Transverse colon (tissue), 4 donors: ENCODE results near the gene C19orf25. TPM values are rescaled to one million over a fixed set of nuclear protein-coding genes. Genes with fewer than 3 reads are reported as not detected.

Experiments used
- DNase-seq: peaks from one replicate; pipeline ENCODE4 v3.0.0-alpha.2; 2019
- H3K27ac ChIP-seq, 4 donors: fragments of 200-600 bp; sonication (generic); 2 replicates each; pipeline ENCODE4 v1.5.1; 2016 to 2018; ENCODE audit warnings: inconsistent platforms in 4 of 4
- H3K27me3 ChIP-seq: fragments of 200-600 bp; sonication (generic); 2 replicates; pipeline ENCODE4 v1.5.1; 2017; ENCODE audit warnings: inconsistent platforms
- H3K36me3 ChIP-seq, 4 donors: fragments of 200-600 bp; sonication (generic); 2 replicates each; pipeline ENCODE4 v1.5.1; 2017 to 2019; ENCODE audit warnings: inconsistent platforms in 4 of 4
- H3K4me1 ChIP-seq, 4 donors: fragments of 200-600 bp; sonication (generic); 2 replicates each; pipeline ENCODE4 v1.5.1; 2017 to 2020; ENCODE audit warnings: inconsistent platforms in 4 of 4
- H3K4me3 ChIP-seq, 4 donors: fragments of 200-600 bp; sonication (generic); 1 replicate in 1 of 4; 2 replicates in 3 of 4; pipeline versions ENCODE4 v1.5.1 to v1.6.1; 2017 to 2019; ENCODE audit warnings: inconsistent platforms in 4 of 4
- H3K9me3 ChIP-seq, 2 donors: fragments of 200-600 bp; sonication (generic); 2 replicates each; pipeline ENCODE4 v1.5.1; 2017 to 2019; ENCODE audit warnings: inconsistent platforms in 2 of 2
- EP300 ChIP-seq: sonication (generic); formaldehyde crosslinking; IDR thresholded peaks from one replicate; pipeline ENCODE4 v1.6.1; 2017; ENCODE audit warnings: antibody characterized with exemption, low read depth
- POLR2A ChIP-seq: fragments of 450-650 bp; IDR thresholded peaks from one replicate; pipeline ENCODE4 v1.6.1; 2016; ENCODE audit warnings: antibody characterized with exemption, mild to moderate bottlenecking, moderate library complexity
- POLR2AphosphoS5 ChIP-seq, 3 donors: sonication (generic); formaldehyde crosslinking; IDR thresholded peaks; one replicate each; pipeline ENCODE4 v1.6.1; 2016; ENCODE audit warnings: antibody characterized with exemption in 3 of 3
- WGBS, 2 donors: methylation state at CpG; one replicate each; pipeline ENCODE4 v1.1.5; 2018; ENCODE audit warnings: low coverage in 1 of 2; 5-methylcytosine and 5-hydroxymethylcytosine counted together
- in situ Hi-C, 4 donors: fragments of 200-750 bp; cut with MboI; loops; one replicate each; pipeline versions ENCODE4 v1.15.0 to v1.15.1; 2017; ENCODE audit warnings: low sequenced_read_pairs in 3 of 4, low pct_ligation_motif_present in 1 of 4, low pct_unique_long_range_greater_than_20kb in 1 of 4
- intact Hi-C: fragments of 100-400 bp; cut with DNase I; formaldehyde crosslinking; loops from one replicate; pipeline ENCODE4 v1.15.1; 2023; ENCODE audit warnings: low total_unique reads
- total RNA-seq, 4 donors: library from RNA; depleted of rRNA; stranded (reverse); fragments of >200 nt; gene quantifications; one replicate each; pipeline ENCODE4 v1.1.0, GENCODE V29; 2016
- TF ChIP-seq, protein P1 (sequence below), 5 experiments: fragments of 200-600 bp in 3 of 5; fragments of 450-650 bp in 2 of 5; sonication (generic) in 3 of 5; IDR thresholded peaks; 1 replicate in 2 of 5; 2 replicates in 3 of 5; pipeline ENCODE4 v1.5.1; 2016 to 2017; ENCODE audit warnings: antibody characterized with exemption in 5 of 5, inconsistent platforms in 3 of 5, mild to moderate bottlenecking in 2 of 5, moderate library complexity in 1 of 5

The C19orf25 gene
- 10 to 100 TPM; 36.2 to 89.2 (median 46.0) TPM for total RNA-seq

DNA sequence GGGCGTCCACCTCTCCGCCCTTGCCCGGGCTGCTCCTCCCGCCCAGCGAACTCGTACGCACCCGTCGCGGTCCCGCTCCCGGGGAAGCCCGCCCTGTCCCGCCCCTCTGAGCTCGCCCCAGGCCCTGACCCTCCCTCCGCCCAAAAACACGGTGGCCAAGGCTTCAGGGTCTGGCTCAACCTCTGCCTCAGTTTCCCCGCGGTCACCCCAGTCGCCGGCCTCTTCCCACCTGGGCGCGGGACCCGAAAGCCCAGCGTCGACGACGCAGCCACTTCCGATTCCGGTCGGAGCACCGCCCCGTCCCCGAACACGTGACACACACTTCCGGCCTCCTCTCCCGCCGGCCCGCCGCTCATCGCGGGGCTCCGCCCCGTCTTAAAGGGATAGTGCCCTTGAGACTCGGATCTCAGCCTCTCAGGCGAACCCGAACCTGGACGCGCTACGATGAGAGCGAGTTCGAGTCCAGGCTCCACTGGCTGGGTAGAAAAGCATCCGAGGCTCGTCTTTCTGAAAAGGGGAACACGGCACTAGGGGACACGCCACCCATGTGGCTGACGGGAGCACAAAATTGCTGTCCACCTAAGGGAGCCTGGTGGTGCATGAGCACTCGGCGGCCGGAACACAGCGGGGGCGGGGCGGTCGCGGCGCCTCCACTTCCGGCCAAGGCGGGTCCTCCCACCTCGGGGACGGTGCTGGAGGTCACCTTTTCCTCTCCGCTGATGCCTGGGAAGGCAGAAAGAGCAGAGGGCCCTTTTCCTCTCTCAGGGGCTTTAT is at the start of gene C19orf25:
TSS of gene C19orf25 (minus strand) at position 282 of the 774 bp plus-strand sequence. CDS start 312 bp downstream, outside the sequence.
- TF ChIP-seq, protein P1, sequence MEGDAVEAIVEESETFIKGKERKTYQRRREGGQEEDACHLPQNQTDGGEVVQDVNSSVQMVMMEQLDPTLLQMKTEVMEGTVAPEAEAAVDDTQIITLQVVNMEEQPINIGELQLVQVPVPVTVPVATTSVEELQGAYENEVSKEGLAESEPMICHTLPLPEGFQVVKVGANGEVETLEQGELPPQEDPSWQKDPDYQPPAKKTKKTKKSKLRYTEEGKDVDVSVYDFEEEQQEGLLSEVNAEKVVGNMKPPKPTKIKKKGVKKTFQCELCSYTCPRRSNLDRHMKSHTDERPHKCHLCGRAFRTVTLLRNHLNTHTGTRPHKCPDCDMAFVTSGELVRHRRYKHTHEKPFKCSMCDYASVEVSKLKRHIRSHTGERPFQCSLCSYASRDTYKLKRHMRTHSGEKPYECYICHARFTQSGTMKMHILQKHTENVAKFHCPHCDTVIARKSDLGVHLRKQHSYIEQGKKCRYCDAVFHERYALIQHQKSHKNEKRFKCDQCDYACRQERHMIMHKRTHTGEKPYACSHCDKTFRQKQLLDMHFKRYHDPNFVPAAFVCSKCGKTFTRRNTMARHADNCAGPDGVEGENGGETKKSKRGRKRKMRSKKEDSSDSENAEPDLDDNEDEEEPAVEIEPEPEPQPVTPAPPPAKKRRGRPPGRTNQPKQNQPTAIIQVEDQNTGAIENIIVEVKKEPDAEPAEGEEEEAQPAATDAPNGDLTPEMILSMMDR (IDR thresholded peaks at IDR 0.05), result peak in 2 of 5 experiments; percentile 9 to 14
- peak; percentile 82 for TF ChIP-seq POLR2A
- TF ChIP-seq POLR2AphosphoS5 (IDR thresholded peaks at IDR 0.05), result peak; percentile 58 to 90 (median 86)
- no peak for TF ChIP-seq EP300
- peaks cover 0 to 6% (median 0%) of the 10 kb centered on the region in 4 donors for H3K36me3 ChIP-seq
- intact Hi-C loops, result no loop called here

DNA sequence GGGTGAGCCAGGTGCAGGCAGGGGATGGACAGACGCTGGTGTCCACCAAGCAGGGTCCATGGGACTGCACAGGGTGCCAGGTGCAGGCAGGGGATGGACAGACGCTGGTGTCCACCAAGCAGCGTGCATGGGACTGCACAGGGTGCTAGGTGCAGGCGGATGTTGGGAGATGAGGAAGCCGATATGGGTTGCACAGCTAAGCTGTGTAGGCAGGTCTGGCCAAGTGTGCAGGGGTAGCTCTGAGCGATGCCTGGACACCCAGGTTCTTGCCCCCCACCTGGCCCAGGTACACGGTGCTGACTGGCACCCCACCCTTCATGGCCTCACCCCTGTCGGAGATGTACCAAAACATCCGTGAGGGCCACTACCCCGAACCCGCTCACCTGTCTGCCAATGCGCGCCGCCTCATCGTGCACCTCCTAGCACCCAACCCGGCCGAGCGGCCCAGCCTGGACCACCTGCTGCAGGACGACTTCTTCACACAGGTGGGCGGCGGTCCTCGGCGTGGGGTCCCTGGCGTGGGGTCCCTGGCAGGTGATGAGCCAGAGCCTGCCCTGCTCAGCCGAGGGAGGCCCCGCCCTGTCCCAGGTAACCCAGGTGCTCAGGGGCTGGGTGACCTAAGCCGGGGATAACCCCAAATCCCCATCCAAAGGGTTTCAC is 48.8 kb upstream of the C19orf25 start:
- TF ChIP-seq POLR2AphosphoS5 (IDR thresholded peaks at IDR 0.05), result no peak
- TF ChIP-seq, protein P1 (IDR thresholded peaks at IDR 0.05), result no peak
- TF ChIP-seq POLR2A, result no peak
- TF ChIP-seq EP300, result no peak
- 35 to 61% methylated on average over 3 to 27 of the region's 27 CpGs for WGBS, 2 donors
- no peak for DNase-seq
- in situ Hi-C loops (loop anchor here (25.0 kb wide), 3 partner anchors 160 to 285 kb away; partner anchors contain the start of gene ATP8B3 (in 1 of the 4)), intact Hi-C loops (no loop called here)
- H3K36me3 ChIP-seq, result no peaks in the 10 kb centered on the region
- no peaks in the 10 kb centered on the region for H3K9me3 ChIP-seq
- no peak overlapping the region for H3K27ac ChIP-seq
- H3K27me3 ChIP-seq, result peaks cover 53% of the 10 kb centered on the region
- peaks cover 0 to 7% (median 3%) of the 10 kb centered on the region in 4 donors for H3K4me1 ChIP-seq
- no peak overlapping the region for H3K4me3 ChIP-seq

More for the DNA sequence above, at the start of gene C19orf25:
- WGBS, 2 donors, result 0% methylated on average over 1 to 33 of the region's 71 CpGs
- Histone ChIP-seq H3K9me3 (no peaks in the 10 kb centered on the region), H3K4me3 (peak within 1 kb of the TSS; percentile 76 to 96 (median 88)), H3K27me3 (peaks cover 2% of the 10 kb centered on the region), H3K27ac (peak within 1 kb of the TSS; percentile 78 to 88 (median 82)), H3K4me1 (peaks cover 10 to 25% (median 20%) of the 10 kb centered on the region in 4 donors)
- peak; percentile 97 for DNase-seq
- in situ Hi-C loops, result no loop called here

DNA sequence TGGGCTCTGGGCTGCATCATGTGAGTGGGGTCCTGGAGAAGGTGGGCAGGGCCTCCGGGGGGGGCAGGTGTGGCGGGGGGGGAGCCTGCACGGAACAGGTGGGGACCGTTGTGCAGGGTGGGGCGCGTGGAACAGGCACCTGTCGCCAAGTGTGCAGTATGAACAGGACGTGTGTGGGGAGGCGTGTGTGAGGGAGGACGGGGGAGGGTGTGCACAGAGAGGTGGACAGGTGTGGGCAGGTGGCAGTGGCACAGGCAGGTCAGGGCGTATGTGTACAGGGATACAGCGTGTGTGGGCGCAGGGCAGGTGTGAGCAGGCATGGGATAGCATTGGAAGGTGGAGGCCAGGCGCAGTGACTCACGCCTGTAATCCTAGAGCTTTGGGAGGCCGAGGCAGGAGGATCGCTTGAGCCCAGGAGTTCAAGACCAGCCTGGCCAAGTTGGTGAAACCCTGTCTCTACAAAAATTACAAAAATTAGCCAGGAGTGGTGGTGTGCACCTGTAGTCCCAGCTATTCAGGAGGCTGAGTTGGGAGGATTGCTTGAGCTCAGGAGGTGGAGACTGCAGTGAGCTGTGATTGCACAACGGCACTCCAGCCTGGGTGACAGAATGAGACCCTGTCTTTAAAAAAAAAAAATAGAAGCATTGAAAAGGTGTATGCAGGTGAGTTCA is 48.1 kb upstream of the C19orf25 start:
- H3K27me3 ChIP-seq, result peaks cover 57% of the 10 kb centered on the region
- no peak for DNase-seq
- H3K4me3 ChIP-seq, result no peak overlapping the region
- no peaks in the 10 kb centered on the region for H3K36me3 ChIP-seq
- TF ChIP-seq POLR2AphosphoS5 (IDR thresholded peaks at IDR 0.05), result no peak
- no peak for TF ChIP-seq EP300
- TF ChIP-seq, protein P1 (IDR thresholded peaks at IDR 0.05), result no peak
- no peak for TF ChIP-seq POLR2A
- intact Hi-C loops, result no loop called here
- no peaks in the 10 kb centered on the region for H3K9me3 ChIP-seq
- in situ Hi-C loops, result loop anchor here (25.0 kb wide), 3 partner anchors 160 to 285 kb away; partner anchors contain the start of gene ATP8B3 (in 1 of the 4)
- H3K27ac ChIP-seq, result no peak overlapping the region
- WGBS, 2 donors, result 23 to 61% methylated on average over 5 to 18 of the region's 18 CpGs
- peaks cover 0 to 7% (median 3%) of the 10 kb centered on the region in 4 donors for H3K4me1 ChIP-seq
